Esophagus muscularis mucosa (tissue), 4 donors: ENCODE results near the gene PSMG1. TPM values are rescaled to one million over a fixed set of nuclear protein-coding genes. Genes with fewer than 3 reads are reported as not detected.

Source experiments
- DNase-seq: peaks from one replicate; pipeline ENCODE4 v3.0.0-alpha.2; 2017; ENCODE audit errors: extremely low spot score
- H3K27ac ChIP-seq, 4 donors: fragments of 200-600 bp; sonication (generic); replicated peaks in 1 of 4; 1 replicate in 3 of 4; 2 replicates in 1 of 4; pipeline ENCODE4 v1.5.1; 2016 to 2019; ENCODE audit warnings: mild to moderate bottlenecking in 1 of 4
- H3K27me3 ChIP-seq, 4 donors: fragments of 200-600 bp; sonication (generic); one replicate each; pipeline versions ENCODE4 v1.5.1 to v1.6.0; 2016 to 2019
- H3K36me3 ChIP-seq, 4 donors: fragments of 200-600 bp; sonication (generic); one replicate each; pipeline ENCODE4 v1.5.1; 2016 to 2019
- H3K4me1 ChIP-seq, 4 donors: fragments of 200-600 bp; sonication (generic); one replicate each; pipeline ENCODE4 v1.5.1; 2016 to 2019
- H3K4me3 ChIP-seq, 4 donors: fragments of 200-600 bp; sonication (generic); 1 replicate in 2 of 4; 2 replicates in 2 of 4; pipeline ENCODE4 v1.5.1; 2016 to 2019; ENCODE audit warnings: mild to moderate bottlenecking in 4 of 4, moderate library complexity in 1 of 4
- H3K9me3 ChIP-seq, 4 donors: fragments of 200-600 bp; sonication (generic); 1 replicate in 3 of 4; 2 replicates in 1 of 4; pipeline ENCODE4 v1.5.1; 2016 to 2019
- CTCF ChIP-seq, 3 experiments: fragments of 200-600 bp in 2 of 3; fragments of 450-650 bp in 1 of 3; sonication (generic) in 2 of 3; IDR thresholded peaks; one replicate each; pipeline ENCODE4 v1.5.1; 2017 to 2019; ENCODE audit warnings: antibody characterized with exemption in 3 of 3, mild to moderate bottlenecking in 2 of 3, moderate library complexity in 1 of 3
- EP300 ChIP-seq: sonication (generic); formaldehyde crosslinking; IDR thresholded peaks from one replicate; pipeline ENCODE4 v1.6.1; 2017; ENCODE audit warnings: antibody characterized with exemption
- POLR2A ChIP-seq: fragments of 450-650 bp; IDR thresholded peaks from one replicate; pipeline ENCODE4 v1.6.1; 2017; ENCODE audit warnings: antibody characterized with exemption, moderate library complexity, mild to moderate bottlenecking, low read depth
- POLR2AphosphoS5 ChIP-seq, 2 donors: sonication (generic); formaldehyde crosslinking; IDR thresholded peaks; one replicate each; pipeline ENCODE4 v1.6.1; 2017; ENCODE audit warnings: antibody characterized with exemption in 2 of 2
- WGBS: methylation state at CpG from one replicate; pipeline ENCODE4 v1.1.5; 2018; 5-methylcytosine and 5-hydroxymethylcytosine counted together
- intact Hi-C: fragments of 100-400 bp; cut with DNase I; formaldehyde crosslinking; loops from one replicate; pipeline ENCODE4 v1.15.1; 2023
- total RNA-seq, 4 donors: library from RNA; depleted of rRNA; stranded (reverse); fragments of >200 nt; gene quantifications; one replicate each; pipeline versions ENCODE4 v1.1.0 to v1.2.1, GENCODE V29; 2016

Gene PSMG1
- total RNA-seq, 4 donors from 2014 or later, result 23.5 to 32.8 (median 25.1) TPM

- H3K36me3 ChIP-seq, result peaks cover 10 to 60% (median 36%) of the 10 kb centered on the region in 4 donors
- 93% methylated on average over 1 of the region's 1 CpG for WGBS
- intact Hi-C loops, result no loop called here
Observed at GRCh38 chr21:39193380-39193779, 10.1 kb upstream of the PSMG1 start.

GRCh38 chr21:39189857-39190604 lies 6.8 kb upstream of the PSMG1 start:
- no peak for DNase-seq
- intact Hi-C loops, result loop anchor here (10.0 kb wide), 1 partner anchor 195 kb away; a partner anchor contains a TSS
- Histone ChIP-seq H3K4me1 (peaks cover 0 to 4% (median 0%) of the 10 kb centered on the region in 4 donors), H3K4me3 (no peak overlapping the region), H3K27me3 (no peaks in the 10 kb centered on the region), H3K9me3 (no peaks in the 10 kb centered on the region), H3K27ac (no peak overlapping the region), H3K36me3 (peaks cover 0 to 27% (median 9%) of the 10 kb centered on the region in 4 donors)
- no peak for TF ChIP-seq POLR2AphosphoS5 (IDR thresholded peaks at IDR 0.05)
- TF ChIP-seq EP300, result no peak
- no peak for TF ChIP-seq CTCF (IDR thresholded peaks at IDR 0.05)
- TF ChIP-seq POLR2A, result no peak

More at GRCh38 chr21:39193380-39193779, 10.1 kb upstream of the PSMG1 start:
- Histone ChIP-seq H3K4me1 (no peaks in the 10 kb centered on the region), H3K27me3 (no peaks in the 10 kb centered on the region), H3K9me3 (no peaks in the 10 kb centered on the region), H3K27ac (no peak overlapping the region), H3K4me3 (no peak overlapping the region)
- DNase-seq, result no peak
- TF ChIP-seq POLR2AphosphoS5 (IDR thresholded peaks at IDR 0.05), result no peak

GRCh38 chr21:39188521-39189139 lies 5.4 kb upstream of the PSMG1 start:
- Histone ChIP-seq H3K27me3 (no peaks in the 10 kb centered on the region), H3K27ac (no peak overlapping the region), H3K36me3 (peaks cover 0 to 13% (median 2%) of the 10 kb centered on the region in 4 donors), H3K4me1 (peaks cover 0 to 12% (median 9%) of the 10 kb centered on the region in 4 donors), H3K4me3 (no peak overlapping the region), H3K9me3 (no peaks in the 10 kb centered on the region)
- TF ChIP-seq POLR2AphosphoS5 (IDR thresholded peaks at IDR 0.05) (no peak), CTCF (IDR thresholded peaks at IDR 0.05) (no peak), POLR2A (no peak)
- DNase-seq, result no peak
- WGBS, result 89% methylated on average over 2 of the region's 2 CpGs
- intact Hi-C loops, result loop anchor here (10.0 kb wide), 1 partner anchor 196 kb away; a partner anchor contains a TSS

GRCh38 chr21:39187141-39187540 lies 3.9 kb upstream of the PSMG1 start:
- TF ChIP-seq POLR2A (no peak), EP300 (no peak), POLR2AphosphoS5 (IDR thresholded peaks at IDR 0.05) (no peak), CTCF (IDR thresholded peaks at IDR 0.05) (no peak)
- Histone ChIP-seq H3K4me3 (no peak overlapping the region), H3K9me3 (no peaks in the 10 kb centered on the region), H3K4me1 (peaks cover 6 to 19% (median 14%) of the 10 kb centered on the region in 4 donors), H3K36me3 (peaks cover 0 to 10% (median 0%) of the 10 kb centered on the region in 4 donors), H3K27ac (no peak overlapping the region), H3K27me3 (no peaks in the 10 kb centered on the region)
- no peak for DNase-seq
- WGBS, result 73% methylated on average over 5 of the region's 5 CpGs
- intact Hi-C loops, result loop anchor here (10.0 kb wide), 1 partner anchor 198 kb away; a partner anchor contains a TSS

GRCh38 chr21:39186676-39187075 lies 3.4 kb upstream of the PSMG1 start:
- no peak overlapping the region for H3K4me3 ChIP-seq
- DNase-seq, result no peak
- intact Hi-C loops, result loop anchor here (10.0 kb wide), 1 partner anchor 198 kb away; a partner anchor contains a TSS
- H3K36me3 ChIP-seq, result peaks cover 0 to 7% (median 0%) of the 10 kb centered on the region in 4 donors
- peaks cover 8 to 24% (median 19%) of the 10 kb centered on the region in 4 donors for H3K4me1 ChIP-seq
- H3K9me3 ChIP-seq, result no peaks in the 10 kb centered on the region
- no peak overlapping the region for H3K27ac ChIP-seq
- H3K27me3 ChIP-seq, result no peaks in the 10 kb centered on the region
- TF ChIP-seq CTCF (IDR thresholded peaks at IDR 0.05) (no peak), POLR2A (no peak), POLR2AphosphoS5 (IDR thresholded peaks at IDR 0.05) (no peak), EP300 (no peak)
